ENCODE results near the gene MRGPRF. TPM values are rescaled to one million over a fixed set of nuclear protein-coding genes. Genes with fewer than 3 reads are reported as not detected.

Gene MRGPRF
- polyA plus RNA-seq, 1 experiment: 24.4 TPM

DNA sequence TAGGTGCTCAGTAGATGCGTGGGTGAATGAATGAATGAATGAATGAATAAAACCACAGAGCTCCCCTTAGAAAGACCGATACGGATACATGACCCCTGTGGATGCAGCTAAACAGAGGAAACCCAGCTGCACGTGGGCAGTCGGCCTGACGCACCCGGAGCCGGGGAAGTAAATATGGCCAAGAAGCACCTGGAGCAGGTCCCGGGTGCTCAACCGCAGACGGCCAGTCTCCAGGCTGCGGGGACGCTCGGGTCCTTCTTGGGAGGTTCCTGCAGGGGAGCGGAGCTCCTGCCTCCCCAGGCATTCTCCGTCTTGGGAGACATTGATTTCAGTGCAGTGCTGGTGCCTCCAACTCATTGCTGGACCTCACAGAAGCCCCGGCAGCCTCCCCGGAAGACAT lies 24.0 kb upstream of the MRGPRF start:
- ChIA-PET POLR2A (no interaction called here), CTCF (interaction anchor here (0.6 to 0.9 kb wide), 2 partner anchors 23 to 89 kb away, joined by 3 read pairs; no protein-coding TSS in a partner anchor)
- DNase-seq (ENCODE audit: low read depth): no peak
- Histone ChIP-seq H3K36me3 (ENCODE audit: control insufficient read depth, insufficient read depth, low read length) (no peaks in the 10 kb centered on the region), H3K4me3 (ENCODE audit: low read depth, low read length) (no peak overlapping the region), H3K27me3 (ENCODE audit: control insufficient read depth, insufficient read depth, low read length) (no peaks in the 10 kb centered on the region)
- TF ChIP-seq, protein P1, sequence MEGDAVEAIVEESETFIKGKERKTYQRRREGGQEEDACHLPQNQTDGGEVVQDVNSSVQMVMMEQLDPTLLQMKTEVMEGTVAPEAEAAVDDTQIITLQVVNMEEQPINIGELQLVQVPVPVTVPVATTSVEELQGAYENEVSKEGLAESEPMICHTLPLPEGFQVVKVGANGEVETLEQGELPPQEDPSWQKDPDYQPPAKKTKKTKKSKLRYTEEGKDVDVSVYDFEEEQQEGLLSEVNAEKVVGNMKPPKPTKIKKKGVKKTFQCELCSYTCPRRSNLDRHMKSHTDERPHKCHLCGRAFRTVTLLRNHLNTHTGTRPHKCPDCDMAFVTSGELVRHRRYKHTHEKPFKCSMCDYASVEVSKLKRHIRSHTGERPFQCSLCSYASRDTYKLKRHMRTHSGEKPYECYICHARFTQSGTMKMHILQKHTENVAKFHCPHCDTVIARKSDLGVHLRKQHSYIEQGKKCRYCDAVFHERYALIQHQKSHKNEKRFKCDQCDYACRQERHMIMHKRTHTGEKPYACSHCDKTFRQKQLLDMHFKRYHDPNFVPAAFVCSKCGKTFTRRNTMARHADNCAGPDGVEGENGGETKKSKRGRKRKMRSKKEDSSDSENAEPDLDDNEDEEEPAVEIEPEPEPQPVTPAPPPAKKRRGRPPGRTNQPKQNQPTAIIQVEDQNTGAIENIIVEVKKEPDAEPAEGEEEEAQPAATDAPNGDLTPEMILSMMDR (IDR thresholded peaks at IDR 0.05; ENCODE audit: insufficient read depth, low read depth, low read length): no peak

DNA sequence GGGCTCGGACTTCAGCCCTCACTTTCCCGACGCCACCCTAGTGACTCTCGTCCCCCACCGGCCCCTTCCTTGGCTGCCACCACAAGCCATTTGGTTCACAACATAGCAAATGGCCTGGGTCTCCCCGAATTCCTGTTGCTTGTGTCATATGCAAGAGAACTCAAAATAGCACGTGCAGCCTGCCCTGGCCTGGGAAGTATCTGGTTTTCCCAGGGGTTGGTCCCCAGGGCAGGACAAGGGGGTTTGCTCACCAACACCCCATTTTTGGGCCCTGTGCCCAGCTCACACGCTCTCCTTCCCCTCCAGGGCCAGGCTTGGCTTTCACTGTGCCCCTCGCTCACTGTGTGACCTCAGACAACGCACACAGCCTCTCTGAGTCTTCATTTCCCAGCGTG lies 22.9 kb upstream of the MRGPRF start:
- H3K27me3 ChIP-seq (ENCODE audit: control insufficient read depth, insufficient read depth, low read length): peaks cover 1% of the 10 kb centered on the region
- POLR2A ChIA-PET: no interaction called here
- H3K4me3 ChIP-seq (ENCODE audit: low read depth, low read length): no peak overlapping the region
- H3K36me3 ChIP-seq (ENCODE audit: control insufficient read depth, insufficient read depth, low read length): no peaks in the 10 kb centered on the region
- TF ChIP-seq, protein P1 (IDR thresholded peaks at IDR 0.05; ENCODE audit: insufficient read depth, low read depth, low read length): no peak
- CTCF ChIA-PET: interaction anchor here (0.8 kb wide), 1 partner anchor 8 kb away, joined by 4 read pairs; no protein-coding TSS in a partner anchor
- no peak for DNase-seq (ENCODE audit: low read depth)

DNA sequence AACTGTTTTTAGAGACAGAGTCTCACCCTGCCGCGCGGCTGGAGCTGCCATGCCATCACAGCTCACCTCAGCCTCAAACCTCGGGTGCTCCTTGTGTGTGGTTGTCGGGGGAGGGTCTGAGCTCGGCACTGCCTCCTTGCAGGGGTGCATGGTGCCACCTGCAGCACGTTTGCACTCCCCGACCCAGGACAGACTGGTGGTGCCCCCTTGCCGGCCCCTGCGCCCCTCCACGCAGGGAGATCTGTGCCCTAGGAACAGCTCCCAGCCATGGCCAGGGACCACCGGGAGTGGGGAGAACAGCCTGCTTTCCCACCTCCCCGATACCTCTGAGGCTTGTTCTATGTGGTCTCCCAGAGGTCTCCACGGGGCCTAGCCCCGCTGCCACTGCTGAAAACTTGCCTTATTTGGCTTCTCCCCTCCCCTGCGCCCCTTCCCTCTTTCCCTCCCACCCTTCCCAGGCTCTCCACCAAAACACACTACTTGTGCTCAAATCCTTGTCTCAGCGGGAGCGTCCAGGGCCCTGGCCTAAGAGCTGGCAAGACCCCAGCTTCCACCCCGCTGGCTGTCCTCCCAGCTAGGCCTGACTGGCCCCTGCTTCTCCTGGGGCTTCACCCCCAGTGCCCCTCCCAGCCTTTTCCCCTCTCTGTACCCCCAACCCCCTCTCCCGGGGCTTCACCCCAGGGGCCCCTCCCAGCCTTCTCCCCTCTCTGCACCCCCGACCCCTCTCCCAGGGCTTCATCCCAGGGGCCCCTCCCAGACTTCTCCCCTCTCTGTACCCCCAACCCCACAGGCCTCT lies 22.3 kb upstream of the MRGPRF start:
- POLR2A ChIA-PET: no interaction called here
- peaks cover 1% of the 10 kb centered on the region for H3K27me3 ChIP-seq (ENCODE audit: control insufficient read depth, insufficient read depth, low read length)
- no peak overlapping the region for H3K4me3 ChIP-seq (ENCODE audit: low read depth, low read length)
- TF ChIP-seq, protein P1 (IDR thresholded peaks at IDR 0.05; ENCODE audit: insufficient read depth, low read depth, low read length): no peak
- CTCF ChIA-PET: interaction anchor here (1.2 kb wide), 1 partner anchor 23 kb away, joined by 4 read pairs; the partner anchor contains the start of gene MRGPRF
- H3K36me3 ChIP-seq (ENCODE audit: control insufficient read depth, insufficient read depth, low read length): no peaks in the 10 kb centered on the region
- no peak for DNase-seq (ENCODE audit: low read depth)

DNA sequence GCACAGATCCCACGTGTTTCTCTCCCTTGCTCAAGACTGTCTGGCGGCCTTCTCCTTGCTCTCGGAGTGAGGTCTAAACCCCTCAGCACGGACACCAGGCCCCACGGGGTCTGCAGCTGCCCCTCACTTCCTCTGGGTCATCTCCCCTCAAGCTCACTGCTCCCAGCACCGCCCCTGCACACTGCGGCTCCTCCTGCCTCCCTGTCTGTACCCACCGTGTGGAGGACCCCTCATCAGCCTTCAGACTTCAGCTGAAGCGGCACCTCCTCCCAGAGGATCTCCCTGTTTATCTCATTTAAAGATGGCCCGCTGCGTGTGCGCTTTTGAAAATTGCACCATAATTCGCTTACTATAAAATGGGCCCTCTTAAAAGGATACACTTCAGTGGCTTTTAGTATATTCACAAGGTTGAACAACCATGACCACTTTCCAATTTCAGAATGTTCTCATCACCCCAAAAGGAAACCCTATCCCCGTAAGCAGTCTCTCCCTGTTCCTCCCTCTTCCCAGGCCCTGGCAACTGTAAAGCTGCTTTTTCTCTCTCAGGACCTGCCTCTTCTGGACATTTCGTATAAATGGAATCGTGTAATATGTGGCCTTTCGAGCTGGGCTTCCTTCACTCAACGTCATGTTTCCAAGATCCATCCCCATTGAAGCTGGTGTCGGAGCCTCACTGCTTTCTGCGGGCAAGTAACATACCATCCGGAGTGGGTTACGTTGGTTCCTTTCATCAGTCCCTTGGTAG lies 21.2 kb upstream of the MRGPRF start:
- TF ChIP-seq, protein P1 (IDR thresholded peaks at IDR 0.05; ENCODE audit: insufficient read depth, low read depth, low read length): no peak
- Histone ChIP-seq H3K36me3 (ENCODE audit: control insufficient read depth, insufficient read depth, low read length) (no peaks in the 10 kb centered on the region), H3K27me3 (ENCODE audit: control insufficient read depth, insufficient read depth, low read length) (peaks cover 1% of the 10 kb centered on the region), H3K4me3 (ENCODE audit: low read depth, low read length) (no peak overlapping the region)
- DNase-seq (ENCODE audit: low read depth): no peak
- ChIA-PET POLR2A (no interaction called here), CTCF (interaction anchor here (1.1 to 1.2 kb wide), 2 partner anchors 22 kb away, joined by 4 read pairs; partner anchors contain the start of gene MRGPRF)

DNA sequence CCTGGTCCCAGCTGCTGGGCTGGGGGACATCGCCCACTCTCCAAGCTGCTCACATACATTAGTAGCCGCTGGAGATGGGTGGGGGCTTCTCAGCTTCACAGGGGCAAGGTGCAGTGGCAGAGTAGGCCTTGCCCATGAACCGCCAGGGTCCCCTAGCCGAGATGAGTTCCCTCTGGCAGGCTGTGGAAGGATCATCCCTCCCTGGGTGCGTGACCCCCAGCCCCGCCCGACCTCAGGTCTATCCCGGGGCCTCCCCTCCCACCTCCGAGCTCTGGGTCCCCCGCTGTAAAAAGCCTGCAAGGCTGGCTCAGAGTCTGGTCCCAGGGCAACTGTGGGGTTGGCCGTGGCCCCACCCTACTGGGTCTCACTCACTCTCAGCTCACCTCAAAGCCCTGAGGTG lies 20.4 kb upstream of the MRGPRF start:
- DNase-seq (ENCODE audit: low read depth): no peak
- Histone ChIP-seq H3K36me3 (ENCODE audit: control insufficient read depth, insufficient read depth, low read length) (no peaks in the 10 kb centered on the region), H3K4me3 (ENCODE audit: low read depth, low read length) (no peak overlapping the region), H3K27me3 (ENCODE audit: control insufficient read depth, insufficient read depth, low read length) (peaks cover 1% of the 10 kb centered on the region)
- ChIA-PET CTCF (interaction anchor here (1.1 to 1.4 kb wide), 2 partner anchors 11 to 21 kb away, joined by 4 to 5 read pairs; partner anchors contain the start of gene MRGPRF), POLR2A (no interaction called here)
- TF ChIP-seq, protein P1 (IDR thresholded peaks at IDR 0.05; ENCODE audit: insufficient read depth, low read depth, low read length): no peak

All from BJ (cell line).